ENCODE measurements around the gene PSMA8. TPM values are rescaled to one million over a fixed set of nuclear protein-coding genes. Genes with fewer than 3 reads are reported as not detected.
A peak's percentile ranks its signal among the peaks of the same experiment; 100 is the strongest.

Gene PSMA8
- total RNA-seq, 1 donor from 2014 or later = 0.29 TPM

DNA sequence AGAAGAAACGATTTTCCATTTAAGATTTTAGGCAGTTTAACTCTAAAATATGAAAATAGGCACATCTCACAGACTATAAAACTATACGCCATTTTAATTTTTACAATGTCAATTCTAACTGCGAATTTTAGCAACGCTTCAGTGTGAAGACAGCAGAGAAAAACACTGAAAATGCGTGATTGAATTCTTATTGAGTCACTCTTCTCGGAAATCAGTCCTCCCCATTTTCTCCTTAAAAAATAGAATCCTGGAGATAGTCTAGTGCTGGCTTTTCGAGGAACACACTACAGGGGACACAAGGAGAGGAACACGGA, 92.2 kb downstream of the PSMA8 start:
- DNase-seq (ENCODE audit: low spot score, unreplicated experiment) = no peak
- Mint-ChIP-seq H3K4me1 (ENCODE audit: low read depth) (peaks cover 4% of the 10 kb centered on the region), H3K36me3 (ENCODE audit: insufficient read depth) (no peaks in the 10 kb centered on the region), H3K4me3 (ENCODE audit: low read depth) (peak overlapping the region; percentile 88), H3K27me3 (peaks cover 60% of the 10 kb centered on the region), H3K27ac (peak overlapping the region; percentile 94), H3K9me3 (ENCODE audit: low read depth) (no peaks in the 10 kb centered on the region)
- TF ChIP-seq, protein P1, sequence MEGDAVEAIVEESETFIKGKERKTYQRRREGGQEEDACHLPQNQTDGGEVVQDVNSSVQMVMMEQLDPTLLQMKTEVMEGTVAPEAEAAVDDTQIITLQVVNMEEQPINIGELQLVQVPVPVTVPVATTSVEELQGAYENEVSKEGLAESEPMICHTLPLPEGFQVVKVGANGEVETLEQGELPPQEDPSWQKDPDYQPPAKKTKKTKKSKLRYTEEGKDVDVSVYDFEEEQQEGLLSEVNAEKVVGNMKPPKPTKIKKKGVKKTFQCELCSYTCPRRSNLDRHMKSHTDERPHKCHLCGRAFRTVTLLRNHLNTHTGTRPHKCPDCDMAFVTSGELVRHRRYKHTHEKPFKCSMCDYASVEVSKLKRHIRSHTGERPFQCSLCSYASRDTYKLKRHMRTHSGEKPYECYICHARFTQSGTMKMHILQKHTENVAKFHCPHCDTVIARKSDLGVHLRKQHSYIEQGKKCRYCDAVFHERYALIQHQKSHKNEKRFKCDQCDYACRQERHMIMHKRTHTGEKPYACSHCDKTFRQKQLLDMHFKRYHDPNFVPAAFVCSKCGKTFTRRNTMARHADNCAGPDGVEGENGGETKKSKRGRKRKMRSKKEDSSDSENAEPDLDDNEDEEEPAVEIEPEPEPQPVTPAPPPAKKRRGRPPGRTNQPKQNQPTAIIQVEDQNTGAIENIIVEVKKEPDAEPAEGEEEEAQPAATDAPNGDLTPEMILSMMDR (IDR thresholded peaks at IDR 0.05; ENCODE audit: unreplicated experiment) = no peak

DNA sequence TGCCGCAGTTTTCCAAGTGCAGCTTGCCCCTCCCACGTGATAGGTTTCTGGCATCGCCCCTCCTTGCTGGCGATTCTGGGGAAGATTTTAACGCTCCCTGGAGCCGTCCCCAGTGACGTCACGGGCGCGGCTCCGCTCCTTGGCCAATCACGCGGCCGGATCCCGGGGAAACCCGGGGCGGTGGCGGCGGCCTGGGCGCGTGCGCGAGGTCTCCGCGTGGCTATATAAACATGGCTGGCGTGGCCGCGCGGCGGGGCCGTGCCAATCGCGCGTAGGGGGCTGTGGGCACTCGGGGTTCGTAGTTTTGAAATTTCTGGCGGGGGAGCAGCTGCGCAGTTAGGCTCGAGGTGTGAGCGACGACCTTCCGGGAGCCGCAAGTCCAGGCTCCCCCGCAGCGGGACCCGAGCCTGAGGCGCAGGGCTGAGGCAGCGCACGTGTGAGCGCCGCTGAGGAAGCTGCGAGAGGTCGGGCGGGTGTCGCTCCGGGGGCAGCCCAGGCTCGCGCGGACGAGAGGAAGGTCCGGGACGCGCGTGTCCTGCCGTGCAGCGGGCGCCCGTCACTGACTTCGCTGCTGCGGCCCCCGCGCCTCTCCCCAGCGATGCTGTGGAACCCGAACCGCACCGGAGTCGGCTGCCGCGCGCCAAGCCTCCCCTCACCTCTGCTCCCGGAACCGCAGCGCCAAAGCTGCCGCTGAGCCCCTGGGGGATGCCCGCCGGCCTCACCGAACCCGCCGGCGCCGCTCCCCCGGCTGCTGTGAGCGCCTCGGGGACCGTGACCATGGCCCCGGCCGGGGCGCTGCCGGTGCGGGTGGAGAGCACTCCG, 92.8 kb downstream of the PSMA8 start, which contains the start of gene TAF4B:
TAF4B (plus strand) TSS at position 217 of the 822 bp plus-strand sequence; CDS start at position 706, 489 bp downstream.
- H3K36me3 Mint-ChIP-seq (ENCODE audit: insufficient read depth) = peaks cover under 1% of the 10 kb centered on the region
- TF ChIP-seq, protein P1 (IDR thresholded peaks at IDR 0.05; ENCODE audit: unreplicated experiment) = no peak
- peak; percentile 89 for DNase-seq (ENCODE audit: low spot score, unreplicated experiment)
- H3K4me1 Mint-ChIP-seq (ENCODE audit: low read depth) = peaks cover 4% of the 10 kb centered on the region
- H3K4me3 Mint-ChIP-seq (ENCODE audit: low read depth) = peak within 1 kb of the TSS; percentile 88
- peaks cover 55% of the 10 kb centered on the region for H3K27me3 Mint-ChIP-seq
- peak within 1 kb of the TSS; percentile 94 for H3K27ac Mint-ChIP-seq
- no peaks in the 10 kb centered on the region for H3K9me3 Mint-ChIP-seq (ENCODE audit: low read depth)

DNA sequence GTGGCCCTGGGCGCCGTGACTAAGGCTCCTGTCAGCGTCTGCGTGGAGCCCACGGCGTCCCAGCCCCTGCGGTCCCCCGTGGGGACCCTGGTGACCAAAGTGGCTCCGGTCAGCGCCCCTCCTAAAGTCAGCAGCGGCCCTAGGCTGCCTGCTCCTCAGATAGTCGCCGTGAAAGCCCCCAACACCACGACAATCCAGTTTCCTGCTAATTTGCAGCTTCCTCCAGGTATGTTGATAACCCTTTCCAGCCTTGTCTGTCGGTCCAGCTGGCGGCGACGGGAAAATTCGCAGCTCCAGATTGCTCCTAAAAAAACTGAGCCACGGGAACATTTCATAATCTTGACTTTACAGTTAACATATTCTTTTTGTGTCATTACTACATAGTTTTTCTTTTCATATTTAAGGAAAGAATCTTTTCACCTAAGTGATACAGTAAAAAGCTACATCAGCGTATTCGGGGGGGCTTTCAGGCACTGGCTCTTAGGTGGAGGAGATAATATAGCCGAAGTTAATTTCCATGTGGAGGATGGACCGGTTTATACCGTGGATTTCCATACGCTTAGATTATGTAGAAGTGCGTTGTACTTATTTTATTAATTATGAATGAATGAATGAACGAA, 93.5 kb downstream of the PSMA8 start:
- Mint-ChIP-seq H3K27me3 (peaks cover 51% of the 10 kb centered on the region), H3K27ac (peak overlapping the region; percentile 92), H3K4me3 (ENCODE audit: low read depth) (peak overlapping the region; percentile 88), H3K4me1 (ENCODE audit: low read depth) (peaks cover 4% of the 10 kb centered on the region), H3K9me3 (ENCODE audit: low read depth) (no peaks in the 10 kb centered on the region), H3K36me3 (ENCODE audit: insufficient read depth) (peaks cover 1% of the 10 kb centered on the region)
- TF ChIP-seq, protein P1 (IDR thresholded peaks at IDR 0.05; ENCODE audit: unreplicated experiment) = no peak
- DNase-seq (ENCODE audit: low spot score, unreplicated experiment) = no peak

DNA sequence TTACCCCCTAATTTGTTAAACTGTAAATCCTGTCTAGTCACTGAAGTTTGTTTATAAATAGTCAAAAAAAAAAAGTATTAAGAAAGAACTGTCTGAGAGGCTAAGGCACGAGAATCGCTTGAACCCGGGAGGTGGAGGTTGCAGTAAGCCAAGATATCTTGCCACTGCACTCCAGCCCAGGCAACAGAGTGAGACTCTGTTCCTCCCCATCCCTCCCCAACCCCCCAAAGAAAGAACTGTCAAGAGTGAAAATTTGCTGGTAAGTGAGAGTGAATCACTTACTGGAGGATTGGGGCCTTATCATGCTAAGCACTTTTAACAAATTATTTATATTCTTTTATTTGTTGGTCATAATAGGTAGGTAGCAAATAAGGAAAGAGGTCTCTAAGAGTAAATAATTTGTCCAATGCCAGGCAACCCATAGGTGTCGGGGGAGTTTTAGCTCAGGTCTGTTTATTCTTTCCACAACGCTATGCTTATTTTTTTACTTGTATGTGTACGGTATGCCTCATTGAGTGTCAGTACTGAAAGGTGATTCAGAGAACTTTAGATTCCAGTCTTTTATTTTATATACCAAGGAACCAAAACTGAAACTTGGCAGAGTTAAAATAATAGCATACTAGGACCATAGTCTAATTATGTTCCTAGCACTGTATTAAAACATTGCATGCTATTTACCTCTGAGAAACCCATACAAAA, 95.0 kb downstream of the PSMA8 start:
- H3K4me3 Mint-ChIP-seq (ENCODE audit: low read depth) = no peak overlapping the region
- H3K9me3 Mint-ChIP-seq (ENCODE audit: low read depth) = no peaks in the 10 kb centered on the region
- no peak overlapping the region for H3K27ac Mint-ChIP-seq
- H3K27me3 Mint-ChIP-seq = peaks cover 50% of the 10 kb centered on the region
- H3K36me3 Mint-ChIP-seq (ENCODE audit: insufficient read depth) = peaks cover 1% of the 10 kb centered on the region
- DNase-seq (ENCODE audit: low spot score, unreplicated experiment) = no peak
- TF ChIP-seq, protein P1 (IDR thresholded peaks at IDR 0.05; ENCODE audit: unreplicated experiment) = no peak
- H3K4me1 Mint-ChIP-seq (ENCODE audit: low read depth) = peaks cover 7% of the 10 kb centered on the region

DNA sequence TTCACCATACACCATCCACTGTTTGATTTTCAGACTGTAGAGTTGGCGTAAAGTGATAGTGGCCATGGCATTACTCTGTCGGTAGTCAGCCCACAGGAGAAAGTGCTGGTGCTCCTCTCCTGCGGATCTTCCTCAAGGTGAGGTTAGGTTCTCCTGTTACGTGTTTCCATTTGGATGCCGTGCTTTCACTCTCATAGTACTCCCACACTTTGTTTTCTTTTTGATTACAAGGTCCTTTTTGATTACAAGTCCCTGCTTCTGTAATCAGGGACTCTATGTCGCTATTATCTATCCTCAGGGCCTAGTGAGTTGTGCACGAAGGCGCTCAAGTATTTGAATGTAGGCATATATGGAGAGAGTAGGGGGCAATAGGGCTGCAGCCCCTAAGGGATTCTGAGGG, 96.8 kb downstream of the PSMA8 start:
- Mint-ChIP-seq H3K9me3 (ENCODE audit: low read depth) (no peaks in the 10 kb centered on the region), H3K4me1 (ENCODE audit: low read depth) (peaks cover 7% of the 10 kb centered on the region), H3K27ac (no peak overlapping the region), H3K36me3 (ENCODE audit: insufficient read depth) (peaks cover 1% of the 10 kb centered on the region), H3K27me3 (peaks cover 35% of the 10 kb centered on the region), H3K4me3 (ENCODE audit: low read depth) (no peak overlapping the region)
- no peak for DNase-seq (ENCODE audit: low spot score, unreplicated experiment)
- TF ChIP-seq, protein P1 (IDR thresholded peaks at IDR 0.05; ENCODE audit: unreplicated experiment) = no peak

Measured in progenitor cell of endocrine pancreas (in vitro differentiated cells).